Medulla oblongata (tissue), 1 donor: ENCODE data around the gene DUSP28.

Source experiments
- DNase-seq: peaks from one replicate; pipeline ENCODE4 v3.0.0-alpha.2; 2015; ENCODE audit errors: extremely low spot score

The DUSP28 gene

DNA sequence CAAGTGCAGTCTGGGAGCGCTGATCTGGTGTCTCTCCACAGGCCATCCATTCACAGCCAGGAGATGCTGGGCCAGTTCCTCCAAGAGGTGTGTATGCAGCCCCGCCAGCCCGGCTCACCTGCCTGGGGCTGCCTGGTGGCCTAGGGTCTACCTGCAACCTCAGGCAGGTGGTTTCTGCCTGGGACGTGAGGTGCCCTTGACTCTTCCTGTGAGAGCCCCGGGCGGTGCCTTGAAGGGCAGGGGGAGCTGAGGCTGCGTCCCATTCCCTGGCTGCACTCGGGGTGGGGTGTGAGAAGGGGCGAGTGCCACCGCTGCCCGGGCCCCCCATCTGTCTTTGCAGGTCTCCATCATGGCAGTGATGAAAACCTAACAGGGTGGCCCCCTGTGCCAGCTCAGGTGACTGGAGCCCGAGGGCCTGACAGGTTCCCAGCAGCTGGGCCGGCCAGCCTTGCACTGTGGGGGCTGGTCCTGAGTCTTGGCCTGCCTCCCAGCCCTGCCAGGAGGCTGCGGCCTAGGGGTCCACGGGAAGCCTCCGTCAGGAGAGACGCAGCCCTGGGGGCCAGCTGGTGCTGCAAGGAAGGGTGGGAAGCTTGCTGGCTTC is 38.3 kb downstream of the DUSP28 start:
- DNase-seq, result no peak

- DNase-seq, result no peak
Measured at GRCh38 chr2:240599141-240599583, 39.0 kb downstream of the DUSP28 start.

GRCh38 chr2:240600451-240600961 is 40.3 kb downstream of the DUSP28 start:
- DNase-seq, result no peak

DNA sequence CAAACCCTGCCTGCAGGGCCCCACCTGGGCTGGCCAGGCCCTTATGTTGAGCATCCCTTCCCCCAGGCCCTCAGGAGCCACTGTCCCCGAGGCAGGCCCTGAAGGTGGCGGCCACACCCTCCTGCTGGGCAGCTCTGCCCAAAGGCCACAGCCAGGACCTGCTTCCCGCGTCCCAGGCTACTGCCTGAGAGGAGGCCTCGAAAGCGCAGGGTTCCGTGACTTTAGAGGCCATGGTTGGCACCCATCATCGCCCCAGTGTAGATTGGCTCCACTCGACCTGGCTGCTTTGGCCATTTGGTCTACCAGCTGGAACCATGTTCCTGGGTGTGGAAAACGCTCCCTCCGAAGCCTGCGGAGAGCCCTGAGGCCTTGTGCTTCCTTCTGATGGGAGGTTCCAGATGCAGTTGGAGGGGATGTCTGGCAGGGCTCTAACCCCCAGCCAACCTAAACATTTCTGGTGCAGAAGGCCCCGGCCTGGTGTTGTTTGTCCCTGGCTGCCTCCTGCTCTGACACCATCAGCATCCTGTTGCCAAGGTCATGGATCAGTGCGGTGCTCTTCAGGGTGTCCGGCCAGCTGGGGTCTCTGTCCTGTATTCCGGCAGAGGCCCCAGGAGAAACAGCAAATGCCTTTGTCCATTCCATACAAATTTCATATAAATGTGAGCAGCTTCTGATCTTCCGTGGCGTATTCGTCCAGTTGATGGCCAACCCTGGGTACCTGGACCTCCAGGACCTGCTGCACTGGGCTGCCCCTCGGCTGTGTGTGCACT is 41.1 kb downstream of the DUSP28 start:
- DNase-seq, result no peak

DNA sequence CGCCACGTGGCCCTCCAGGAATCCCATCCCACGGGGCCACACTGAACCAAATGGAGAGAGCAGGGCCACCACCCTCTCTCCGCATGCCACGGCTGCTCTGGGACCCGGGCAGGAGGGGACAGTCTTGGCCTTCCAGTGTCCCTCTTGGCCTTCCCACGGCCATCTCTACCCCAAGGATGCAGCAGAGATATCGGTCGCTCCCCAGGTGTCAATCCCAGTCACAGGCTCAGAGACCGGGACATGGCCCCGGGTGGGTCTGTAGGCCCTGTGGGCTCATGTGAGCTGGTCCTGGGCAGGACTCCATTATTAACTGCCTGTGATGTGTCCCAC is 41.6 kb downstream of the DUSP28 start:
- no peak for DNase-seq

DNA sequence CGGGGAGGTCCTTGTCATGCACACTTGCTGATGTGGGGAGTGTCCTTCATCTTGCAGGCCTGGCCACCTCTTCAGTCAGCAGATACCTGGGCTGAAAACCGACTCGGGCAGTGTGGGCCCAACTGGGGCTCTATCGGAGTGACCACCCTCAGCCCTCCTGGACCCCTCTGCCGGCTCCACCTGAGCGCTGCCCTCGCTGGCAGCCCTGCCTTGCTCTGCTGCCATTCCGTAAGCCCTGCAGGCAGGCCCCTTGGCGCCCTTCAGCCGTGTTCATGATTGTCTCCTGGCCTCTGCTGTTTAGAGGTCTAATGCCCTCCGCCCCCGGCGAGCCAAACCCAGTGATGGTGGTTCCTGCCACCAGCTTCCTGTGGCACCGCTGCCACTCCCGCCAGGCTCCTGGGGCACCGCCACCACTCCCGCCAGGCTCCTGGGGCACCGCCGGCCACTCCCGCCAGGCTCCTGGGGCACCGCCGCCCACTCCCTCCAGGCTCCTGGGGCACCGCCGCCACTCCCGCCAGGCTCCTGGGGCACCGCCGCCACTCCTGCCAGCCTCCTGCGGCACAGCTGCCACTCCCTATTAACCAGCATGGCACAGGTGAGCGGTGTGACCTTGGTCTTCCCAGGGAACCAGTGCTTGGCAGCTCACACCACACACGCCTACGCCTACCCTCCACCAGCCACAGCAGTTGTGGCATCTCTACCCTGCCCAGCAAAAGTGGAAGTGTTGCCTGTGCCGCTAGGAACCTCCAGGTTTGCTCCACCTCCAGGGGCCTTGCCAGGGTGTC is 42.3 kb downstream of the DUSP28 start:
- no peak for DNase-seq

- DNase-seq, result no peak
Measured at GRCh38 chr2:240603081-240603835, 43.1 kb downstream of the DUSP28 start.

GRCh38 chr2:240603846-240604245 is 43.7 kb downstream of the DUSP28 start:
- no peak for DNase-seq

DNA sequence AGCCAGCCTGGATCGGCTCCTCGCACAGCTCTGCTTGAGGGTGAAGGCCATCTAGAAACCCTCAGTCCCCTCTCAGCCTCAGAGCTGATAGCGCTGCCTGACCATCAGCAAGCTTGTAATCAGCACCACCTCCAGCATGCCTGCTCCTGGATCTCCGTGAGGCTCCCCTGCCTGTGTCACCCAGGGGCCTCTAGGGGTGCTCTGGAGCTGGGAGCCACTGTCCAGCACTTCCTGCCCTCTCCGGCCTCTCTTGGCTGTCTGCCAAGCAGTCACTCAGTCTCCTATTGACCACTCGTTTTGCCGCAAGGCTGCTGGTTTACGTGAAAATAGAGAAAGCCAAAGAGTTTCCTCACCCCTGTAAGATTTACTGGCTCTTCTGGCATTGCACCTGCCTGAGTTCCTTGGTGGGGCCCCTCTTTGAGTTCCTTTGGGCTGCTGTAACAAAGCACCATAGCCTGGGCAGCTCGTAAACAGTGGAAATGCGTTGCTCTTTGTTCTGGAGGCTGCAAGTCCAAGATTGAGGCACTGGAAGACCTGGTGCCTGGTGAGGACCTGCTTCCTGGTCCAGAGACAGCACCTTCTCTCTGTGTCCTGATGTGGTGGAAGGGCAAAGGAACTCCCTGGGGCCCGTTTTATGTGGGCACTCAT is 44.3 kb downstream of the DUSP28 start:
- peak; percentile 96 for DNase-seq

- DNase-seq, result no peak
Measured at GRCh38 chr2:240604939-240605716, 45.0 kb downstream of the DUSP28 start.

DNA sequence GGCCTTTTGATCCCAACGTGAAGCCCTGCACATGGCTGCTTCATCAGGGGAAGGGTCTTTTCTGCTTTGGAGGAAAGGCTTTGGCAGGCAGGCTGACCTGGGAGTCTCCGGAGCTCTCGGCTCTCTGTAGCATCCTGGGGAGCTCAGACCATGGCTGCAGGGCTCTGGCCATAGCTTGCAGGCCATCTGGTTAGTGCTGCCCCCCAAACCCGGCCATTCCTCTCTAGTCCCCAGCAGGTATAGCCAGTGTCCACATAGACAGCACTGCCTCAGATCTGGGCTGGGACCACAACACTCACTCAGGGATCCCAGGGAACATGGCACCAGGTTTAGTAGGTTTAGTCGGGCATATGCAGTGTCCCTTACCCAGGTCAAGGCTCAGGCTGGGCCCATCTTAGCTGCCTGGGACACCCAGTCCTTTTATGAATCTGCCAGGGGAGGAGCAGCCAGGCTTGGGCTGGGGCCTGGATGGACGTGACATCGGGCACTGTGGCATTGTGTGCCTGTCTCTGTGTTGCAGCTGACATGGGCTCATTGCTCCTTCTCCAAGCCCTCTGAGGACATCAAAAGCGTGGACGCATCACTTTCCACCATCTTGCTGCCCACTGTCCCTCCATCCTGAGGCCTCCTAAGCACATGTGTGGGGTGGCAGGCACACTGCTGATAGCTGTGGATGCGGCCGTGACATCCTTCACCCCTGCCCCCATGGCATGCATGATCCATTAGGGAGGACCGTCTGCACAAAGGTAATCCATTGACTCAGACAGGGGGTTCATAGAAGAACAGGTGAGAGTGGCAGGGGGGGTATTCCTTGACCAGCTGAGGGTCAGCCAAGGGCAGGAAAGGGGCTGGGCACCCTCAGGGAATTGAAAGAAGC is 45.9 kb downstream of the DUSP28 start:
- DNase-seq, result no peak

DNA sequence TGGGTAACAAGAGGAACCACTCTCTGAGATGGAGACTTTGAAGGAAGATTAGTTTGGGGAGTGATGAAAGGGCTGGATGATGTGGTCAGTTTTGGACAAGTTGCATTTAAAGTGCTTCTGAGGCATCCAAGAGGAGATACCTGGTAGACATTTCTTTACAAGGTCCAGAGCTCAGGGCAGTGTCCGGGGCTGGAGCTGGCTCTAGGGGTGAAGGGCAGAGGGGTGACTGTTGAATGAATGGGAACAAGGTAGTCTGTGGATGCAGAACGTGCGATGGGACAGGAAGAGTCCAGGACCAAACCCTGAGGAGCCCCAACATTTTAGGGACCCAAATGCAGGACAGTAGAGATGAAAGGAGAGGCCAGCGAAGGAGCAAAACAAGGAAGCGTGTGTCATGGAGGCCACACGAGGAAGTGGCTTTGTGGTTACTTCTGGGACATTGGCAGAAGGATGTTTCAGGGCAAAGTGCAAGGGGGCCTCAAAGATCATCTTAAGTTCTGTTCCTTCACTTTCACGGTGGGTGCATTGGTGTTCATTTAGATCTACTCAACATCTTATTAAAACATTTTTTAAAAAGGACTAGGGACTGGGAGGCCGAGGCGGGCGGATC is 51.5 kb downstream of the DUSP28 start:
- peak; percentile 42 for DNase-seq
